HepG2 (cell line): ENCODE data around the gene TNFSF12. TPM values are rescaled to one million over a fixed set of nuclear protein-coding genes. Genes with fewer than 3 reads are reported as not detected.

ENCODE experiments used
- AGO2 ChIP-seq: fragments of 200-400 bp; formaldehyde crosslinking; optimal IDR thresholded peaks from 2 replicates; pipeline ENCODE3; 2017; ENCODE audit warnings: mild to moderate bottlenecking, low read depth, low read length, moderate library complexity
- DMAP1 ChIP-seq: IDR thresholded peaks from 2 replicates; pipeline ENCODE4 v1.6.1; 2016
- HNRNPH1 ChIP-seq: fragments of 200-400 bp; formaldehyde crosslinking; optimal IDR thresholded peaks from 2 replicates; pipeline ENCODE3; 2017; ENCODE audit warnings: mild to moderate bottlenecking, low read depth, low read length
- MED13 ChIP-seq: sonication (generic); formaldehyde crosslinking; IDR thresholded peaks from 2 replicates; pipeline ENCODE4 v1.5.0; 2020; ENCODE audit warnings: missing genetic modification reagents
- PAX8 ChIP-seq: sonication (generic); formaldehyde crosslinking; IDR thresholded peaks from 2 replicates; pipeline ENCODE4 v1.8.0; 2022; ENCODE audit warnings: mild to moderate bottlenecking, missing genetic modification reagents, borderline replicate concordance
- PTBP1 ChIP-seq: fragments of 200-400 bp; formaldehyde crosslinking; IDR thresholded peaks from 2 replicates; pipeline ENCODE4 v1.6.1; 2018; ENCODE audit warnings: low read length, low read depth; ENCODE audit not compliant: poor library complexity, severe bottlenecking
- SKI ChIP-seq: fragments of 450-650 bp; IDR thresholded peaks from one replicate; pipeline ENCODE4 v1.6.1; 2018; ENCODE audit warnings: mild to moderate bottlenecking; ENCODE audit not compliant: partially characterized antibody
- ZNF235 ChIP-seq: sonication (generic); formaldehyde crosslinking; IDR thresholded peaks from 2 replicates; pipeline ENCODE4 v1.8.1; 2023; ENCODE audit warnings: mild to moderate bottlenecking, missing genetic modification reagents, borderline replicate concordance
- ZNF687 ChIP-seq: sonication (generic); formaldehyde crosslinking; IDR thresholded peaks from 2 replicates; pipeline ENCODE4 v1.5.1; 2020; ENCODE audit warnings: mild to moderate bottlenecking, missing genetic modification reagents, moderate library complexity
- ZNF737 ChIP-seq: sonication (generic); formaldehyde crosslinking; IDR thresholded peaks from 2 replicates; pipeline ENCODE4 v1.5.0; 2020; ENCODE audit warnings: missing genetic modification reagents, mild to moderate bottlenecking, borderline replicate concordance
- ZNF761 ChIP-seq: sonication (generic); formaldehyde crosslinking; conservative IDR thresholded peaks from 2 replicates; pipeline ENCODE4 v1.4.0; 2020; ENCODE audit warnings: mild to moderate bottlenecking, missing genetic modification reagents
- ZNF788 ChIP-seq: sonication (generic); formaldehyde crosslinking; IDR thresholded peaks from 2 replicates; pipeline ENCODE4 v1.5.0; 2020; ENCODE audit warnings: mild to moderate bottlenecking, missing genetic modification reagents, borderline replicate concordance
- ZSCAN31 ChIP-seq: sonication (generic); formaldehyde crosslinking; IDR thresholded peaks from 2 replicates; pipeline ENCODE4 v1.5.0; 2020; ENCODE audit warnings: low read depth, mild to moderate bottlenecking, missing genetic modification reagents
- polyA plus RNA-seq, 8 experiments: library from polyadenylated mRNA; depleted of rRNA in 3 of 8; stranded (reverse) in 7 of 8; unstranded in 1 of 8; fragments of >200 nt; fragmentation: Illumina TruSeq in 4 of 8; extraction: Trizol in 4 of 8; gene quantifications; 2 replicates each; pipeline versions ENCODE4 v1.2.1 to v1.2.3, GENCODE V29; 2011 to 2016; ENCODE audit warnings: low read depth in 4 of 8, missing spikeins in 1 of 8, mixed read lengths in 1 of 8; ENCODE audit not compliant: insufficient read depth in 1 of 8
- total RNA-seq, 5 experiments: library from RNA; depleted of rRNA; stranded (reverse); fragments of >200 nt; fragmentation: Illumina TruSeq; extraction: Trizol; gene quantifications; 2 replicates each; pipeline ENCODE4 v1.2.3, GENCODE V29; 2016; ENCODE audit warnings: low read depth in 1 of 5
- TF ChIP-seq, protein P1 (sequence below), 2 experiments: sonication (generic) in 1 of 2; formaldehyde crosslinking in 1 of 2; IDR thresholded peaks; 2 replicates each; pipeline versions ENCODE4 v1.6.1 to v1.9.0; 2014 to 2022; ENCODE audit warnings: antibody characterized with exemption in 1 of 2, borderline replicate concordance in 1 of 2, inconsistent platforms in 1 of 2, low read depth in 1 of 2, missing genetic modification reagents in 1 of 2
- TF ChIP-seq, protein P2 (sequence below), 2 experiments: sonication (generic) in 1 of 2; formaldehyde crosslinking in 1 of 2; IDR thresholded peaks; 2 replicates each; pipeline versions ENCODE4 v1.4.0 to v1.6.1; 2018 to 2020; ENCODE audit warnings: missing genetic modification reagents in 2 of 2, borderline replicate concordance in 1 of 2, low read depth in 1 of 2, mild to moderate bottlenecking in 1 of 2, missing biosample characterization in 1 of 2

TNFSF12 gene
- total and polyA plus RNA-seq, 2 of the 13 experiments (the other 11 are each of a cell fraction or from before 2014, with no cell fraction given) = 0.93 to 7.2 TPM

- TF ChIP-seq ZNF687 (CRISPR knock-in tag) (peak; percentile 39; the same call in 1 of the 2 replicates), ZNF737 (CRISPR knock-in tag) (peak; percentile 48; the same call in 1 of the 2 replicates), AGO2 (peak; percentile 91), PAX8 (CRISPR knock-in tag) (0 out of 2 replicates have a peak, but pooled peaks have one; percentile 36), ZSCAN31 (CRISPR knock-in tag) (0 out of 2 replicates have a peak, but pooled peaks have one; percentile 12), PTBP1 (no peak), SKI (no peak), ZNF788 (no peak), MED13 (CRISPR knock-in tag) (no peak), ZNF761 (CRISPR knock-in tag) (0 out of 2 replicates have a peak, but pooled peaks have one; percentile 24), ZNF235 (CRISPR knock-in tag) (no peak), HNRNPH1 (peak; percentile 39), DMAP1 (no peak)
- TF ChIP-seq, protein P1, sequence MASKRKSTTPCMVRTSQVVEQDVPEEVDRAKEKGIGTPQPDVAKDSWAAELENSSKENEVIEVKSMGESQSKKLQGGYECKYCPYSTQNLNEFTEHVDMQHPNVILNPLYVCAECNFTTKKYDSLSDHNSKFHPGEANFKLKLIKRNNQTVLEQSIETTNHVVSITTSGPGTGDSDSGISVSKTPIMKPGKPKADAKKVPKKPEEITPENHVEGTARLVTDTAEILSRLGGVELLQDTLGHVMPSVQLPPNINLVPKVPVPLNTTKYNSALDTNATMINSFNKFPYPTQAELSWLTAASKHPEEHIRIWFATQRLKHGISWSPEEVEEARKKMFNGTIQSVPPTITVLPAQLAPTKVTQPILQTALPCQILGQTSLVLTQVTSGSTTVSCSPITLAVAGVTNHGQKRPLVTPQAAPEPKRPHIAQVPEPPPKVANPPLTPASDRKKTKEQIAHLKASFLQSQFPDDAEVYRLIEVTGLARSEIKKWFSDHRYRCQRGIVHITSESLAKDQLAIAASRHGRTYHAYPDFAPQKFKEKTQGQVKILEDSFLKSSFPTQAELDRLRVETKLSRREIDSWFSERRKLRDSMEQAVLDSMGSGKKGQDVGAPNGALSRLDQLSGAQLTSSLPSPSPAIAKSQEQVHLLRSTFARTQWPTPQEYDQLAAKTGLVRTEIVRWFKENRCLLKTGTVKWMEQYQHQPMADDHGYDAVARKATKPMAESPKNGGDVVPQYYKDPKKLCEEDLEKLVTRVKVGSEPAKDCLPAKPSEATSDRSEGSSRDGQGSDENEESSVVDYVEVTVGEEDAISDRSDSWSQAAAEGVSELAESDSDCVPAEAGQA (IDR thresholded peaks at IDR 0.05; ENCODE audit: low read depth) = no peak
- TF ChIP-seq, protein P1 (CRISPR knock-in tag; IDR thresholded peaks at IDR 0.05; ENCODE audit: borderline replicate concordance) = no peak
- TF ChIP-seq, protein P2, sequence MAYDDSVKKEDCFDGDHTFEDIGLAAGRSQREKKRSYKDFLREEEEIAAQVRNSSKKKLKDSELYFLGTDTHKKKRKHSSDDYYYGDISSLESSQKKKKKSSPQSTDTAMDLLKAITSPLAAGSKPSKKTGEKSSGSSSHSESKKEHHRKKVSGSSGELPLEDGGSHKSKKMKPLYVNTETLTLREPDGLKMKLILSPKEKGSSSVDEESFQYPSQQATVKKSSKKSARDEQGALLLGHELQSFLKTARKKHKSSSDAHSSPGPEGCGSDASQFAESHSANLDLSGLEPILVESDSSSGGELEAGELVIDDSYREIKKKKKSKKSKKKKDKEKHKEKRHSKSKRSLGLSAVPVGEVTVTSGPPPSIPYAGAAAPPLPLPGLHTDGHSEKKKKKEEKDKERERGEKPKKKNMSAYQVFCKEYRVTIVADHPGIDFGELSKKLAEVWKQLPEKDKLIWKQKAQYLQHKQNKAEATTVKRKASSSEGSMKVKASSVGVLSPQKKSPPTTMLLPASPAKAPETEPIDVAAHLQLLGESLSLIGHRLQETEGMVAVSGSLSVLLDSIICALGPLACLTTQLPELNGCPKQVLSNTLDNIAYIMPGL (CRISPR knock-in tag; IDR thresholded peaks at IDR 0.05; ENCODE audit: borderline replicate concordance in 1 of 2, low read depth in 1 of 2) = 0 out of 4 replicates have a peak, but pooled peaks of 1 of the 2 experiments have one; percentile 7
Observed at GRCh38 chr17:7579834-7580603, 31.2 kb downstream of the TNFSF12 start (continued).
